ENCODE results near the gene CDH22. TPM values are rescaled to one million over a fixed set of nuclear protein-coding genes. Genes with fewer than 3 reads are reported as not detected.

Gene CDH22
- total and polyA plus RNA-seq, 2 experiments from 2014 or later = 0.08 to 0.10 TPM

DNA sequence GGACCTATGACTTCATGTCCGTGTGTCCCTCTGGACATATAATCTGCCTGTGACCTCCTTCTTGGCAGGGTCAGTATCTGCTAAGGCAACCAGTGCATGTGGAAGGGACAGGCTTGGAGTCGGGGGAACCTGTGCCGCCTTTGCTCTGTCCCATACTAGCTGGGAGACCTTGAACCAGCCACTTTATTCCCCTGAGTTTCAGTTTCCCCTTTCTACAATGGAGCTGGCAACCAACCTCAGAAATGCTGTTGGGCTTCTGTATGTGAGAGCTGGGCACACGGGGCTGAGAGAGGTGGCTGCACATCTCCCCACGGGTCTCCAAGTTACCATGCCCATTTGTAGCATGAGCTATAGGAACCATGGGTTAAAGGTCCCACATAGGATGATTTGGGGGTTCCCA lies 136.4 kb downstream of the CDH22 start:
- H3F3A ChIP-seq (replicated peaks; ENCODE audit: low read depth) = no peaks in the 10 kb centered on the region
- Mint-ChIP-seq H3K9me3 (no peaks in the 10 kb centered on the region), H3K4me1 (no peaks in the 10 kb centered on the region; the same call in 2 of the 3 replicates), H3K36me3 (ENCODE audit: low read depth) (no peaks in the 10 kb centered on the region; the same call in 2 of the 3 replicates), H3K27me3 (ENCODE audit: insufficient read depth, low read depth, poor library complexity) (peaks cover 35% of the 10 kb centered on the region), H3K4me3 (no peak overlapping the region), H3K27ac (no peak overlapping the region)
- H2AFZ ChIP-seq = no peak overlapping the region
- no peak overlapping the region for H3K27ac ChIP-seq (ENCODE audit: low read depth)
- H3K4me1 ChIP-seq (ENCODE audit: insufficient read depth) = no peaks in the 10 kb centered on the region
- DNase-seq (ENCODE audit: low spot score) = no peak
- H3K9me2 ChIP-seq (ENCODE audit: insufficient read depth) = no peaks in the 10 kb centered on the region
- H3K4me3 ChIP-seq = no peak overlapping the region
- H3K36me3 ChIP-seq (ENCODE audit: insufficient read depth) = no peaks in the 10 kb centered on the region
- H3K79me2 ChIP-seq (replicated peaks; ENCODE audit: insufficient read depth) = no peaks in the 10 kb centered on the region
- H4K20me1 ChIP-seq (replicated peaks; ENCODE audit: insufficient read depth) = no peaks in the 10 kb centered on the region
- peaks cover 49% of the 10 kb centered on the region for H3K27me3 ChIP-seq (ENCODE audit: insufficient read depth)
- H3K4me2 ChIP-seq = no peak overlapping the region
- ATAC-seq = no peak
- TF ChIP-seq POLR2AphosphoS5 (IDR thresholded peaks at IDR 0.05; ENCODE audit: low read depth) (no peak), ZNF331 (CRISPR knock-in tag; IDR thresholded peaks at IDR 0.05; ENCODE audit: low read depth) (no peak), EZH2phosphoT487 (IDR thresholded peaks at IDR 0.05; ENCODE audit: unreplicated experiment) (no peak), NANOG (IDR thresholded peaks at IDR 0.05; ENCODE audit: borderline replicate concordance) (no peak), ZNF114 (CRISPR knock-in tag; IDR thresholded peaks at IDR 0.05) (no peak), JUNB (IDR thresholded peaks at IDR 0.05; ENCODE audit: unreplicated experiment) (no peak), CREB1 (CRISPR knock-in tag; IDR thresholded peaks at IDR 0.05; ENCODE audit: low read depth) (no peak), REST (IDR thresholded peaks at IDR 0.05; ENCODE audit: unreplicated experiment) (no peak), ETS1 (IDR thresholded peaks at IDR 0.05) (no peak), STAT1 (IDR thresholded peaks at IDR 0.05; ENCODE audit: unreplicated experiment) (no peak), EZH2 (IDR thresholded peaks at IDR 0.05; ENCODE audit: low read depth, unreplicated experiment) (no peak)
- TF ChIP-seq, protein P1, sequence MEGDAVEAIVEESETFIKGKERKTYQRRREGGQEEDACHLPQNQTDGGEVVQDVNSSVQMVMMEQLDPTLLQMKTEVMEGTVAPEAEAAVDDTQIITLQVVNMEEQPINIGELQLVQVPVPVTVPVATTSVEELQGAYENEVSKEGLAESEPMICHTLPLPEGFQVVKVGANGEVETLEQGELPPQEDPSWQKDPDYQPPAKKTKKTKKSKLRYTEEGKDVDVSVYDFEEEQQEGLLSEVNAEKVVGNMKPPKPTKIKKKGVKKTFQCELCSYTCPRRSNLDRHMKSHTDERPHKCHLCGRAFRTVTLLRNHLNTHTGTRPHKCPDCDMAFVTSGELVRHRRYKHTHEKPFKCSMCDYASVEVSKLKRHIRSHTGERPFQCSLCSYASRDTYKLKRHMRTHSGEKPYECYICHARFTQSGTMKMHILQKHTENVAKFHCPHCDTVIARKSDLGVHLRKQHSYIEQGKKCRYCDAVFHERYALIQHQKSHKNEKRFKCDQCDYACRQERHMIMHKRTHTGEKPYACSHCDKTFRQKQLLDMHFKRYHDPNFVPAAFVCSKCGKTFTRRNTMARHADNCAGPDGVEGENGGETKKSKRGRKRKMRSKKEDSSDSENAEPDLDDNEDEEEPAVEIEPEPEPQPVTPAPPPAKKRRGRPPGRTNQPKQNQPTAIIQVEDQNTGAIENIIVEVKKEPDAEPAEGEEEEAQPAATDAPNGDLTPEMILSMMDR (conservative IDR thresholded peaks at IDR 0.05; ENCODE audit: low read depth in 2 of 2) = no peak
- TF ChIP-seq, protein P2, sequence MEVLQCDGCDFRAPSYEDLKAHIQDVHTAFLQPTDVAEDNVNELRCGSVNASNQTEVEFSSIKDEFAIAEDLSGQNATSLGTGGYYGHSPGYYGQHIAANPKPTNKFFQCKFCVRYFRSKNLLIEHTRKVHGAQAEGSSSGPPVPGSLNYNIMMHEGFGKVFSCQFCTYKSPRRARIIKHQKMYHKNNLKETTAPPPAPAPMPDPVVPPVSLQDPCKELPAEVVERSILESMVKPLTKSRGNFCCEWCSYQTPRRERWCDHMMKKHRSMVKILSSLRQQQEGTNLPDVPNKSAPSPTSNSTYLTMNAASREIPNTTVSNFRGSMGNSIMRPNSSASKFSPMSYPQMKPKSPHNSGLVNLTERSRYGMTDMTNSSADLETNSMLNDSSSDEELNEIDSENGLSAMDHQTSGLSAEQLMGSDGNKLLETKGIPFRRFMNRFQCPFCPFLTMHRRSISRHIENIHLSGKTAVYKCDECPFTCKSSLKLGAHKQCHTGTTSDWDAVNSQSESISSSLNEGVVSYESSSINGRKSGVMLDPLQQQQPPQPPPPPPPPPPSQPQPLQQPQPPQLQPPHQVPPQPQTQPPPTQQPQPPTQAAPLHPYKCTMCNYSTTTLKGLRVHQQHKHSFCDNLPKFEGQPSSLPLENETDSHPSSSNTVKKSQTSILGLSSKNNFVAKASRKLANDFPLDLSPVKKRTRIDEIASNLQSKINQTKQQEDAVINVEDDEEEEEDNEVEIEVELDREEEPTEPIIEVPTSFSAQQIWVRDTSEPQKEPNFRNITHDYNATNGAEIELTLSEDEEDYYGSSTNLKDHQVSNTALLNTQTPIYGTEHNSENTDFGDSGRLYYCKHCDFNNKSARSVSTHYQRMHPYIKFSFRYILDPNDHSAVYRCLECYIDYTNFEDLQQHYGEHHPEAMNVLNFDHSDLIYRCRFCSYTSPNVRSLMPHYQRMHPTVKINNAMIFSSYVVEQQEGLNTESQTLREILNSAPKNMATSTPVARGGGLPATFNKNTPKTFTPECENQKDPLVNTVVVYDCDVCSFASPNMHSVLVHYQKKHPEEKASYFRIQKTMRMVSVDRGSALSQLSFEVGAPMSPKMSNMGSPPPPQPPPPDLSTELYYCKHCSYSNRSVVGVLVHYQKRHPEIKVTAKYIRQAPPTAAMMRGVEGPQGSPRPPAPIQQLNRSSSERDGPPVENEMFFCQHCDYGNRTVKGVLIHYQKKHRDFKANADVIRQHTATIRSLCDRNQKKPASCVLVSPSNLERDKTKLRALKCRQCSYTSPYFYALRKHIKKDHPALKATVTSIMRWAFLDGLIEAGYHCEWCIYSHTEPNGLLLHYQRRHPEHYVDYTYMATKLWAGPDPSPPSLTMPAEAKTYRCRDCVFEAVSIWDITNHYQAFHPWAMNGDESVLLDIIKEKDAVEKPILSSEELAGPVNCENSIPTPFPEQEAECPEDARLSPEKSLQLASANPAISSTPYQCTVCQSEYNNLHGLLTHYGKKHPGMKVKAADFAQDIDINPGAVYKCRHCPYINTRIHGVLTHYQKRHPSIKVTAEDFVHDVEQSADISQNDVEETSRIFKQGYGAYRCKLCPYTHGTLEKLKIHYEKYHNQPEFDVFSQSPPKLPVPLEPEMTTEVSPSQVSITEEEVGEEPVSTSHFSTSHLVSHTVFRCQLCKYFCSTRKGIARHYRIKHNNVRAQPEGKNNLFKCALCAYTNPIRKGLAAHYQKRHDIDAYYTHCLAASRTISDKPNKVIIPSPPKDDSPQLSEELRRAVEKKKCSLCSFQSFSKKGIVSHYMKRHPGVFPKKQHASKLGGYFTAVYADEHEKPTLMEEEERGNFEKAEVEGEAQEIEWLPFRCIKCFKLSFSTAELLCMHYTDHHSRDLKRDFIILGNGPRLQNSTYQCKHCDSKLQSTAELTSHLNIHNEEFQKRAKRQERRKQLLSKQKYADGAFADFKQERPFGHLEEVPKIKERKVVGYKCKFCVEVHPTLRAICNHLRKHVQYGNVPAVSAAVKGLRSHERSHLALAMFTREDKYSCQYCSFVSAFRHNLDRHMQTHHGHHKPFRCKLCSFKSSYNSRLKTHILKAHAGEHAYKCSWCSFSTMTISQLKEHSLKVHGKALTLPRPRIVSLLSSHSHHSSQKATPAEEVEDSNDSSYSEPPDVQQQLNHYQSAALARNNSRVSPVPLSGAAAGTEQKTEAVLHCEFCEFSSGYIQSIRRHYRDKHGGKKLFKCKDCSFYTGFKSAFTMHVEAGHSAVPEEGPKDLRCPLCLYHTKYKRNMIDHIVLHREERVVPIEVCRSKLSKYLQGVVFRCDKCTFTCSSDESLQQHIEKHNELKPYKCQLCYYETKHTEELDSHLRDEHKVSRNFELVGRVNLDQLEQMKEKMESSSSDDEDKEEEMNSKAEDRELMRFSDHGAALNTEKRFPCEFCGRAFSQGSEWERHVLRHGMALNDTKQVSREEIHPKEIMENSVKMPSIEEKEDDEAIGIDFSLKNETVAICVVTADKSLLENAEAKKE (CRISPR knock-in tag; IDR thresholded peaks at IDR 0.05) = no peak

Data from GM23338 (cell line).